SU-DHL-6 (cell line): Measurements from ENCODE around the gene ST3GAL4.
"Not testable (repeated sequence)": the region's sequence is repeated elsewhere in the genome, so short reads cannot be mapped to it uniquely, and the experiment has no call there.

Source experiments
- H2AFZ ChIP-seq: fragments of 200-600 bp; sonication (generic); 2 replicates; pipeline ENCODE4 v1.6.1; 2014; ENCODE audit warnings: low read depth, mild to moderate bottlenecking, moderate library complexity, mixed read lengths, antibody characterized with exemption, low read length; ENCODE audit not compliant: severe bottlenecking
- H3F3A ChIP-seq: fragments of 200-600 bp; shearing (Covaris generic); 2 replicates; pipeline ENCODE4 v1.6.0; 2016; ENCODE audit warnings: antibody characterized with exemption, mild to moderate bottlenecking; ENCODE audit not compliant: insufficient read depth
- H3K27ac ChIP-seq: fragments of 200-600 bp; sonication (generic); 2 replicates; pipeline ENCODE4 v1.5.1; 2016; ENCODE audit warnings: low read depth, mild to moderate bottlenecking, low read length, moderate library complexity, mixed read lengths
- H3K27me3 ChIP-seq: fragments of 200-600 bp; sonication (generic), shearing (Covaris generic); 2 replicates; pipeline ENCODE4 v1.6.0; 2014; ENCODE audit warnings: mild to moderate bottlenecking, low read length
- H3K36me3 ChIP-seq: fragments of 200-600 bp; sonication (generic); 2 replicates; pipeline ENCODE4 v1.6.1; 2014; ENCODE audit warnings: mild to moderate bottlenecking, low read length, mixed read lengths
- H3K4me2 ChIP-seq: fragments of 300-600, 200-600 bp; shearing (Covaris generic), sonication (generic); 2 replicates; pipeline ENCODE4 v1.6.0; 2014; ENCODE audit warnings: low read length, low read depth, mild to moderate bottlenecking; ENCODE audit not compliant: poor library complexity, severe bottlenecking
- H3K4me3 ChIP-seq: fragments of 200-600 bp; sonication (generic); 2 replicates; pipeline ENCODE4 v1.5.1; 2014; ENCODE audit warnings: antibody characterized with exemption, low read length, mild to moderate bottlenecking, mixed read lengths; ENCODE audit not compliant: insufficient read depth, poor library complexity, severe bottlenecking
- H3K79me2 ChIP-seq: fragments of 200-600 bp; sonication (generic); 2 replicates; pipeline ENCODE4 v1.6.1; 2014; ENCODE audit warnings: mild to moderate bottlenecking, low read length, moderate library complexity; ENCODE audit not compliant: insufficient read depth
- H3K9ac ChIP-seq: fragments of 200-600 bp; sonication (generic); 2 replicates; pipeline ENCODE4 v1.7.0; 2014; ENCODE audit warnings: mild to moderate bottlenecking, low read length
- H3K9me2 ChIP-seq: fragments of 200-600 bp; sonication (generic); replicated peaks from 2 replicates; pipeline ENCODE4 v1.6.1; 2014; ENCODE audit warnings: low read length; ENCODE audit not compliant: insufficient read depth
- H3K9me3 ChIP-seq: fragments of 200-600 bp; sonication (generic); 2 replicates; pipeline ENCODE4 v1.6.1; 2014; ENCODE audit warnings: low read length, mixed read lengths; ENCODE audit not compliant: insufficient read depth
- H4K20me1 ChIP-seq: fragments of 200-600 bp; sonication (generic); 2 replicates; pipeline ENCODE4 v1.6.1; 2014; ENCODE audit warnings: low read depth, mild to moderate bottlenecking, antibody characterized with exemption, low read length, moderate library complexity, mixed read lengths
- CTCF ChIP-seq: fragments of 200-600 bp; sonication (generic); IDR thresholded peaks from one replicate; pipeline ENCODE4 v1.5.1; 2017; ENCODE audit warnings: antibody characterized with exemption, mild to moderate bottlenecking, low read length, moderate library complexity; ENCODE audit not compliant: insufficient read depth, poor library complexity, severe bottlenecking
- EZH2phosphoT487 ChIP-seq: fragments of 200-600 bp; sonication (generic), shearing (Covaris generic); conservative IDR thresholded peaks from 2 replicates; pipeline ENCODE4 v1.6.1; 2018; ENCODE audit warnings: mild to moderate bottlenecking, antibody characterized with exemption, low read length, moderate library complexity, mixed read lengths

ST3GAL4 gene

GRCh38 chr11:126394036-126394435 lies 38.5 kb downstream of the ST3GAL4 start:
- Histone ChIP-seq H3F3A (no peaks in the 10 kb centered on the region), H3K4me2 (no peak overlapping the region), H4K20me1 (no peaks in the 10 kb centered on the region), H3K9me3 (no peaks in the 10 kb centered on the region), H3K79me2 (no peaks in the 10 kb centered on the region), H3K9me2 (no peaks in the 10 kb centered on the region), H3K4me3 (no peak overlapping the region), H3K27ac (no peak overlapping the region), H2AFZ (no peak overlapping the region), H3K27me3 (no peaks in the 10 kb centered on the region), H3K9ac (no peak overlapping the region), H3K36me3 (no peaks in the 10 kb centered on the region)
- TF ChIP-seq EZH2phosphoT487 (no peak), CTCF (no peak)

GRCh38 chr11:126394634-126395072 lies 39.2 kb downstream of the ST3GAL4 start:
- not testable (repeated sequence) for H3K9ac ChIP-seq, H3K4me3 ChIP-seq, H3K9me3 ChIP-seq, H3K36me3 ChIP-seq, H2AFZ ChIP-seq, H3K27me3 ChIP-seq, H3K79me2 ChIP-seq, H3K27ac ChIP-seq, H3K9me2 ChIP-seq, H3K4me2 ChIP-seq, H3F3A ChIP-seq, H4K20me1 ChIP-seq

- not testable (repeated sequence) for H2AFZ ChIP-seq, H3K4me3 ChIP-seq, H3K9me2 ChIP-seq, H3K4me2 ChIP-seq, H4K20me1 ChIP-seq, H3F3A ChIP-seq, H3K27me3 ChIP-seq, H3K36me3 ChIP-seq, H3K27ac ChIP-seq, H3K9me3 ChIP-seq, H3K9ac ChIP-seq, H3K79me2 ChIP-seq
Observed at GRCh38 chr11:126395784-126396183, 40.3 kb downstream of the ST3GAL4 start.

- H2AFZ ChIP-seq, H4K20me1 ChIP-seq, H3K9me2 ChIP-seq, H3K79me2 ChIP-seq, H3K4me2 ChIP-seq, H3K27ac ChIP-seq, H3F3A ChIP-seq, H3K27me3 ChIP-seq, H3K36me3 ChIP-seq, H3K4me3 ChIP-seq, H3K9ac ChIP-seq, H3K9me3 ChIP-seq: not testable (repeated sequence)
Observed at GRCh38 chr11:126396266-126396665, 40.8 kb downstream of the ST3GAL4 start.

- Histone ChIP-seq H3F3A (no peaks in the 10 kb centered on the region), H3K4me2 (no peak overlapping the region), H3K4me3 (no peak overlapping the region), H2AFZ (no peak overlapping the region), H3K27ac (no peak overlapping the region), H3K27me3 (no peaks in the 10 kb centered on the region), H3K9ac (no peak overlapping the region), H3K9me3 (no peaks in the 10 kb centered on the region), H3K9me2 (no peaks in the 10 kb centered on the region), H4K20me1 (no peaks in the 10 kb centered on the region), H3K79me2 (no peaks in the 10 kb centered on the region), H3K36me3 (no peaks in the 10 kb centered on the region)
- TF ChIP-seq CTCF (no peak), EZH2phosphoT487 (no peak)
Observed at GRCh38 chr11:126396965-126397364, 41.5 kb downstream of the ST3GAL4 start.
